GM12878 (cell line): ENCODE measurements around the gene CD84. TPM values are rescaled to one million over a fixed set of nuclear protein-coding genes. Genes with fewer than 3 reads are reported as not detected.

ENCODE experiments used
- ATAC-seq: fragments of 200-7000 bp; cut with Tn5 transposase; 3 replicates; pipeline ENCODE4 v1.9.1; 2020; ENCODE audit warnings: mild to moderate bottlenecking, moderate library complexity
- BruUV-seq: library from RNA; stranded (reverse); fragments of 400-500 nt; replicated peaks from 2 replicates; lab custom pipeline; 2021; lab: Mats Ljungman, UMichigan
- CTCF ChIA-PET: fragments of 300-600 bp; sonication (Branson Sonifier 250); formaldehyde crosslinking; extraction: SDS; loops from one replicate; lab custom pipeline; 2021; ENCODE audit warnings: inconsistent platforms; lab: Yijun Ruan, JAX
- POLR2A ChIA-PET: fragments of 350-600 bp; formaldehyde crosslinking; extraction: SDS; loops from one replicate; lab custom pipeline; 2021; ENCODE audit warnings: inconsistent platforms; lab: Charles Lee
- RAD21 ChIA-PET: fragments of 300-600 bp; sonication (Branson Sonifier 250); formaldehyde crosslinking; loops from one replicate; lab custom pipeline; 2023; ENCODE audit warnings: antibody characterized with exemption; ENCODE audit not compliant: unreplicated experiment; lab: Charles Lee
- SMC1A ChIA-PET: fragments of 300-600 bp; sonication (Branson Sonifier 250); formaldehyde crosslinking; loops from one replicate; lab custom pipeline; 2023; ENCODE audit not compliant: unreplicated experiment, uncharacterized antibody; lab: Charles Lee
- DNase-seq: peaks from one replicate; pipeline ENCODE4 v3.0.0-alpha.2; 2011; ENCODE audit warnings: low read depth, low spot score
- FAIRE-seq: peaks from 3 replicates; lab custom pipeline; 2011; peaks lifted over from hg19 to GRCh38; lab: Jason Lieb, UNC
- H2AFZ ChIP-seq: 2 replicates; pipeline ENCODE4 v1.6.0; 2011; ENCODE audit warnings: low read depth, low read length, control low read depth; ENCODE audit not compliant: control insufficient read depth
- H3K27ac ChIP-seq: 2 replicates; pipeline ENCODE4 v1.5.1; 2011; ENCODE audit warnings: control low read depth; ENCODE audit not compliant: control insufficient read depth, insufficient read depth
- H3K27me3 ChIP-seq, 2 experiments: replicated peaks in 1 of 2; 2 replicates each; pipeline versions ENCODE4 v1.6.0 to v1.6.1; 2011; ENCODE audit warnings: low read length in 1 of 2; ENCODE audit not compliant: control insufficient read depth in 2 of 2, insufficient read depth in 2 of 2
- H3K36me3 ChIP-seq, 2 experiments: 2 replicates each; pipeline ENCODE4 v1.5.1; 2011; ENCODE audit warnings: low read length in 1 of 2; ENCODE audit not compliant: control insufficient read depth in 2 of 2, insufficient read depth in 2 of 2
- H3K4me1 ChIP-seq: 2 replicates; pipeline ENCODE4 v1.6.1; 2011; ENCODE audit warnings: mild to moderate bottlenecking, low read length, moderate library complexity, mixed read lengths; ENCODE audit not compliant: control insufficient read depth, insufficient read depth
- H3K4me2 ChIP-seq: 2 replicates; pipeline ENCODE4 v1.6.0; 2011; ENCODE audit warnings: control low read depth; ENCODE audit not compliant: control insufficient read depth, insufficient read depth
- H3K4me3 ChIP-seq: fragments of 200-600 bp; sonication (generic); 2 replicates; pipeline ENCODE4 v1.5.1; 2016
- H3K79me2 ChIP-seq: 2 replicates; pipeline ENCODE4 v1.6.0; 2011; ENCODE audit warnings: low read length; ENCODE audit not compliant: control insufficient read depth, insufficient read depth
- H3K9ac ChIP-seq: 2 replicates; pipeline ENCODE4 v1.8.0; 2011; ENCODE audit warnings: low read length, control low read depth, mixed read lengths; ENCODE audit not compliant: control insufficient read depth, insufficient read depth
- H3K9me3 ChIP-seq: replicated peaks from 3 replicates; pipeline ENCODE4 v1.5.1; 2011; ENCODE audit warnings: mild to moderate bottlenecking, low read length; ENCODE audit not compliant: control insufficient read depth, insufficient read depth
- H4K20me1 ChIP-seq: 2 replicates; pipeline ENCODE4 v1.6.0; 2011; ENCODE audit not compliant: control insufficient read depth, insufficient read depth
- ATF7 ChIP-seq: fragments of 450-650 bp; IDR thresholded peaks from 2 replicates; pipeline ENCODE4 v1.6.1; 2016; ENCODE audit warnings: low read depth, mild to moderate bottlenecking
- BACH1 ChIP-seq: fragments of 450-650 bp; IDR thresholded peaks from 2 replicates; pipeline ENCODE4 v1.6.1; 2017; ENCODE audit warnings: mild to moderate bottlenecking, borderline replicate concordance
- BCL3 ChIP-seq: IDR thresholded peaks from 2 replicates; pipeline ENCODE4 v1.6.1; 2011; ENCODE audit warnings: borderline replicate concordance, low read depth, mild to moderate bottlenecking, moderate library complexity, low read length; ENCODE audit not compliant: insufficient read depth, poor library complexity, severe bottlenecking
- DPF2 ChIP-seq: fragments of 450-650 bp; IDR thresholded peaks from 2 replicates; pipeline ENCODE4 v1.6.1; 2017; ENCODE audit warnings: mild to moderate bottlenecking
- POLR2A ChIP-seq: IDR thresholded peaks from 2 replicates; pipeline ENCODE4 v1.6.1; 2011; ENCODE audit warnings: low read depth, mild to moderate bottlenecking, low read length
- RAD21 ChIP-seq: IDR thresholded peaks from 2 replicates; pipeline ENCODE4 v1.6.1; 2011; ENCODE audit warnings: mild to moderate bottlenecking, low read depth, low read length, moderate library complexity; ENCODE audit not compliant: insufficient read depth
- RELB ChIP-seq: fragments of 450-650 bp; IDR thresholded peaks from 2 replicates; pipeline ENCODE4 v1.6.1; 2017; ENCODE audit warnings: low read depth, mild to moderate bottlenecking, moderate library complexity
- TCF7 ChIP-seq: IDR thresholded peaks from 2 replicates; pipeline ENCODE4 v1.6.1; 2014; ENCODE audit warnings: antibody characterized with exemption, borderline replicate concordance
- WGBS: methylation state at CpG from one replicate; pipeline ENCODE4 v1.1.6; 2016; ENCODE audit warnings: low lambda C conversion rate; ENCODE audit not compliant: insufficient replicate concordance, insufficient coverage; ENCODE audit errors: missing lambda C conversion rate; 5-methylcytosine and 5-hydroxymethylcytosine counted together
- in situ Hi-C: fragments of 300-500 bp; cut with MboI; formaldehyde crosslinking; loops from 9 replicates; pipeline ENCODE4 v1.14.3; 2018; ENCODE audit warnings: mixed read lengths
- intact Hi-C: fragments of 100-400 bp; cut with micrococcal nuclease; formaldehyde crosslinking; loops from one replicate; pipeline ENCODE4 v1.14.2; 2022; ENCODE audit not compliant: unreplicated experiment
- polyA plus RNA-seq, 11 experiments: library from polyadenylated mRNA; depleted of rRNA in 4 of 11; unstranded in 6 of 11; stranded (reverse) in 5 of 11; fragments of >200 nt; fragmentation: Nextera tagmentation in 4 of 11; fragmentation: Illumina TruSeq in 1 of 11; extraction: Ambion mirVana in 4 of 11; extraction: Trizol in 1 of 11; gene quantifications; 1 replicate in 1 of 11; 2 replicates in 10 of 11; pipeline versions ENCODE4 v1.2.1 to v1.2.3, GENCODE V29; 2011 to 2016; ENCODE audit warnings: inconsistent platforms in 2 of 11, missing spikeins in 2 of 11, low read depth in 1 of 11
- total RNA-seq, 4 experiments: library from RNA; depleted of rRNA in 3 of 4; stranded (reverse); fragments of >200 nt in 3 of 4; fragmentation: Illumina TruSeq in 1 of 4; extraction: Trizol in 1 of 4; gene quantifications; 2 replicates each; pipeline versions ENCODE4 v1.2.1 to v1.2.3, GENCODE V29; 2013 to 2021

Gene CD84
- total and polyA plus RNA-seq, 10 of the 15 experiments (the other 5 are each of a cell fraction or from before 2014, with no cell fraction given), result 3.4 to 20.3 (median 11.7) TPM

GRCh38 chr1:160500321-160500990, 78.8 kb downstream of the CD84 start:
- Histone ChIP-seq H3K36me3 (peaks cover 0 to 15% of the 10 kb centered on the region in 2 experiments; a peak in 3 of 4 replicates), H3K4me2 (no peak overlapping the region), H4K20me1 (no peaks in the 10 kb centered on the region), H3K27ac (no peak overlapping the region), H3K9me3 (peaks cover 31% of the 10 kb centered on the region), H3K79me2 (peaks cover 23% of the 10 kb centered on the region), H3K9ac (no peak overlapping the region), H3K4me1 (no peaks in the 10 kb centered on the region), H2AFZ (no peak overlapping the region), H3K4me3 (no peak overlapping the region), H3K27me3 (no peaks in the 10 kb centered on the region)
- no peak for ATAC-seq
- DNase-seq, result no peak
- intact Hi-C loops, result no loop called here
- no peak for FAIRE-seq
- ChIA-PET CTCF (interaction anchor here (2.9 kb wide), 1 partner anchor 12 kb away, joined by 10 read pairs; no protein-coding TSS in a partner anchor), POLR2A (interaction anchor here (0.8 to 1.6 kb wide), 4 partner anchors 9 to 58 kb away, joined by 3 to 6 read pairs (median 4); no protein-coding TSS in a partner anchor), RAD21 (no interaction called here), SMC1A (interaction anchor here (1.2 to 5.5 kb wide), 5 partner anchors 10 to 72 kb away, joined by 3 to 22 read pairs (median 6); no protein-coding TSS in a partner anchor)
- TF ChIP-seq RAD21 (no peak), POLR2A (no peak), ATF7 (no peak)
- no TSS peak for BruUV-seq
- 100% methylated on average over 1 of the region's 1 CpG for WGBS
- in situ Hi-C loops, result no loop called here

GRCh38 chr1:160499631-160500030, 79.7 kb downstream of the CD84 start:
- CTCF ChIA-PET, result interaction anchor here (2.9 kb wide), 1 partner anchor 12 kb away, joined by 10 read pairs; no protein-coding TSS in a partner anchor
- Histone ChIP-seq H3K27ac (no peak overlapping the region), H3K9ac (no peak overlapping the region), H3K4me1 (no peaks in the 10 kb centered on the region), H3K9me3 (peaks cover 27% of the 10 kb centered on the region), H3K79me2 (peaks cover 19% of the 10 kb centered on the region), H2AFZ (no peak overlapping the region), H3K27me3 (no peaks in the 10 kb centered on the region), H3K4me2 (no peak overlapping the region), H3K36me3 (peaks cover 0 to 16% of the 10 kb centered on the region in 2 experiments; a peak in 3 of 4 replicates), H4K20me1 (no peaks in the 10 kb centered on the region), H3K4me3 (no peak overlapping the region)
- SMC1A ChIA-PET, result interaction anchor here (1.5 to 5.5 kb wide), 2 partner anchors 15 to 26 kb away, joined by 3 to 22 read pairs; no protein-coding TSS in a partner anchor
- DNase-seq (no peak), ATAC-seq (no peak), FAIRE-seq (no peak)
- in situ Hi-C loops (no loop called here), intact Hi-C loops (no loop called here)
- RAD21 ChIA-PET, result no interaction called here
- POLR2A ChIA-PET, result interaction anchor here (1.2 kb wide), 2 partner anchors 9 to 15 kb away, joined by 3 to 4 read pairs; no protein-coding TSS in a partner anchor
- no TSS peak for BruUV-seq
- WGBS, result 10% methylated on average over 1 of the region's 1 CpG
- no peak for TF ChIP-seq RAD21
- TF ChIP-seq RELB, result no peak
- TF ChIP-seq BCL3, result no peak
- no peak for TF ChIP-seq BACH1
- no peak for TF ChIP-seq DPF2
- TF ChIP-seq TCF7, result no peak
